ENCODE data around the gene MEX3D.

MEX3D gene

GRCh38 chr19:1514986-1515721 is 53.0 kb downstream of the MEX3D start:
- no peak overlapping the region for H3K9ac ChIP-seq (ENCODE audit: low read length in 2 of 2)
- H3K27me3 ChIP-seq (ENCODE audit: control insufficient read depth in 1 of 2, insufficient read depth in 2 of 2, low read length in 2 of 2), result peaks cover 23 to 40% of the 10 kb centered on the region in 2 donors
- no peaks in the 10 kb centered on the region for H3K9me3 ChIP-seq (ENCODE audit: control insufficient read depth in 2 of 2, low read length in 2 of 2)
- H3K4me1 ChIP-seq (ENCODE audit: control insufficient read depth, insufficient read depth, low read length), result peaks cover 8% of the 10 kb centered on the region
- no peaks in the 10 kb centered on the region for H3K36me3 ChIP-seq (ENCODE audit: control insufficient read depth in 2 of 2, insufficient read depth in 2 of 2, low read length in 2 of 2)
- H3K4me3 ChIP-seq (ENCODE audit: low read length in 2 of 2), result no peak overlapping the region
- H3K27ac ChIP-seq (ENCODE audit: low read length), result no peak overlapping the region

GRCh38 chr19:1514295-1514661 is 53.8 kb downstream of the MEX3D start:
- Histone ChIP-seq H3K27ac (ENCODE audit: low read length) (no peak overlapping the region), H3K9ac (ENCODE audit: low read length in 2 of 2) (no peak overlapping the region), H3K27me3 (ENCODE audit: control insufficient read depth in 1 of 2, insufficient read depth in 2 of 2, low read length in 2 of 2) (peaks cover 28 to 43% of the 10 kb centered on the region in 2 donors), H3K36me3 (ENCODE audit: control insufficient read depth in 2 of 2, insufficient read depth in 2 of 2, low read length in 2 of 2) (no peaks in the 10 kb centered on the region), H3K9me3 (ENCODE audit: control insufficient read depth in 2 of 2, low read length in 2 of 2) (no peaks in the 10 kb centered on the region), H3K4me3 (ENCODE audit: low read length in 2 of 2) (no peak overlapping the region), H3K4me1 (ENCODE audit: control insufficient read depth, insufficient read depth, low read length) (peaks cover 8% of the 10 kb centered on the region)

GRCh38 chr19:1513499-1514294 is 54.4 kb downstream of the MEX3D start:
- peaks cover 0 to 1% of the 10 kb centered on the region in 2 donors for H3K9me3 ChIP-seq (ENCODE audit: control insufficient read depth in 2 of 2, low read length in 2 of 2)
- no peak overlapping the region for H3K9ac ChIP-seq (ENCODE audit: low read length in 2 of 2)
- H3K36me3 ChIP-seq (ENCODE audit: control insufficient read depth in 2 of 2, insufficient read depth in 2 of 2, low read length in 2 of 2), result no peaks in the 10 kb centered on the region
- peaks cover 28 to 43% of the 10 kb centered on the region in 2 donors for H3K27me3 ChIP-seq (ENCODE audit: control insufficient read depth in 1 of 2, insufficient read depth in 2 of 2, low read length in 2 of 2)
- H3K4me3 ChIP-seq (ENCODE audit: low read length in 2 of 2), result peak overlapping the region in 1 of 2 donors; percentile 59
- no peak overlapping the region for H3K27ac ChIP-seq (ENCODE audit: low read length)
- peaks cover 8% of the 10 kb centered on the region for H3K4me1 ChIP-seq (ENCODE audit: control insufficient read depth, insufficient read depth, low read length)

- peaks cover 25 to 44% of the 10 kb centered on the region in 2 donors for H3K27me3 ChIP-seq (ENCODE audit: control insufficient read depth in 1 of 2, insufficient read depth in 2 of 2, low read length in 2 of 2)
- H3K4me1 ChIP-seq (ENCODE audit: control insufficient read depth, insufficient read depth, low read length), result peaks cover 7% of the 10 kb centered on the region
- no peak within 1 kb of the TSS for H3K9ac ChIP-seq (ENCODE audit: low read length in 2 of 2)
- H3K27ac ChIP-seq (ENCODE audit: low read length), result no peak within 1 kb of the TSS
- H3K4me3 ChIP-seq (ENCODE audit: low read length in 2 of 2), result peak within 1 kb of the TSS in 1 of 2 donors; percentile 59
- no peaks in the 10 kb centered on the region for H3K36me3 ChIP-seq (ENCODE audit: control insufficient read depth in 2 of 2, insufficient read depth in 2 of 2, low read length in 2 of 2)
- peaks cover 0 to 5% of the 10 kb centered on the region in 2 donors for H3K9me3 ChIP-seq (ENCODE audit: control insufficient read depth in 2 of 2, low read length in 2 of 2)
Observed at GRCh38 chr19:1512671-1513498, 55.2 kb downstream of the MEX3D start, which contains the start of gene ADAMTSL5. Gene ADAMTSL5 (minus strand): TSS chr19:1513019. CDS start chr19:1510943, 2,076 bp downstream.

- Histone ChIP-seq H3K27ac (ENCODE audit: low read length) (no peak overlapping the region), H3K4me1 (ENCODE audit: control insufficient read depth, insufficient read depth, low read length) (peaks cover 15% of the 10 kb centered on the region), H3K9ac (ENCODE audit: low read length in 2 of 2) (no peak overlapping the region), H3K27me3 (ENCODE audit: control insufficient read depth in 1 of 2, insufficient read depth in 2 of 2, low read length in 2 of 2) (peaks cover 27 to 49% of the 10 kb centered on the region in 2 donors), H3K4me3 (ENCODE audit: low read length in 2 of 2) (no peak overlapping the region), H3K36me3 (ENCODE audit: control insufficient read depth in 2 of 2, insufficient read depth in 2 of 2, low read length in 2 of 2) (no peaks in the 10 kb centered on the region), H3K9me3 (ENCODE audit: control insufficient read depth in 2 of 2, low read length in 2 of 2) (peaks cover 0 to 5% of the 10 kb centered on the region in 2 donors)
Observed at GRCh38 chr19:1511318-1512317, 56.5 kb downstream of the MEX3D start.

- H3K4me3 ChIP-seq (ENCODE audit: low read length in 2 of 2), result no peak overlapping the region
- H3K27ac ChIP-seq (ENCODE audit: low read length), result no peak overlapping the region
- H3K9me3 ChIP-seq (ENCODE audit: control insufficient read depth in 2 of 2, low read length in 2 of 2), result peaks cover 0 to 5% of the 10 kb centered on the region in 2 donors
- H3K27me3 ChIP-seq (ENCODE audit: control insufficient read depth in 1 of 2, insufficient read depth in 2 of 2, low read length in 2 of 2), result peaks cover 30 to 53% of the 10 kb centered on the region in 2 donors
- H3K9ac ChIP-seq (ENCODE audit: low read length in 2 of 2), result no peak overlapping the region
- peaks cover 15% of the 10 kb centered on the region for H3K4me1 ChIP-seq (ENCODE audit: control insufficient read depth, insufficient read depth, low read length)
- no peaks in the 10 kb centered on the region for H3K36me3 ChIP-seq (ENCODE audit: control insufficient read depth in 2 of 2, insufficient read depth in 2 of 2, low read length in 2 of 2)
Observed at GRCh38 chr19:1510807-1511206, 57.3 kb downstream of the MEX3D start.

- peaks cover 0 to 5% of the 10 kb centered on the region in 2 donors for H3K9me3 ChIP-seq (ENCODE audit: control insufficient read depth in 2 of 2, low read length in 2 of 2)
- H3K36me3 ChIP-seq (ENCODE audit: control insufficient read depth in 2 of 2, insufficient read depth in 2 of 2, low read length in 2 of 2), result no peaks in the 10 kb centered on the region
- H3K4me1 ChIP-seq (ENCODE audit: control insufficient read depth, insufficient read depth, low read length), result peaks cover 15% of the 10 kb centered on the region
- peaks cover 33 to 53% of the 10 kb centered on the region in 2 donors for H3K27me3 ChIP-seq (ENCODE audit: control insufficient read depth in 1 of 2, insufficient read depth in 2 of 2, low read length in 2 of 2)
- H3K27ac ChIP-seq (ENCODE audit: low read length), result no peak overlapping the region
- H3K4me3 ChIP-seq (ENCODE audit: low read length in 2 of 2), result no peak overlapping the region
- H3K9ac ChIP-seq (ENCODE audit: low read length in 2 of 2), result no peak overlapping the region
Observed at GRCh38 chr19:1510442-1510806, 57.7 kb downstream of the MEX3D start.

GRCh38 chr19:1509602-1510441 is 58.3 kb downstream of the MEX3D start:
- Histone ChIP-seq H3K36me3 (ENCODE audit: control insufficient read depth in 2 of 2, insufficient read depth in 2 of 2, low read length in 2 of 2) (no peaks in the 10 kb centered on the region), H3K9ac (ENCODE audit: low read length in 2 of 2) (no peak overlapping the region), H3K27ac (ENCODE audit: low read length) (no peak overlapping the region), H3K27me3 (ENCODE audit: control insufficient read depth in 1 of 2, insufficient read depth in 2 of 2, low read length in 2 of 2) (peaks cover 30 to 52% of the 10 kb centered on the region in 2 donors), H3K4me1 (ENCODE audit: control insufficient read depth, insufficient read depth, low read length) (peaks cover 15% of the 10 kb centered on the region), H3K9me3 (ENCODE audit: control insufficient read depth in 2 of 2, low read length in 2 of 2) (peaks cover 0 to 5% of the 10 kb centered on the region in 2 donors), H3K4me3 (ENCODE audit: low read length in 2 of 2) (no peak overlapping the region)

- Histone ChIP-seq H3K9me3 (ENCODE audit: control insufficient read depth in 2 of 2, low read length in 2 of 2) (peaks cover 0 to 5% of the 10 kb centered on the region in 2 donors), H3K27ac (ENCODE audit: low read length) (no peak overlapping the region), H3K27me3 (ENCODE audit: control insufficient read depth in 1 of 2, insufficient read depth in 2 of 2, low read length in 2 of 2) (peaks cover 31 to 51% of the 10 kb centered on the region in 2 donors), H3K36me3 (ENCODE audit: control insufficient read depth in 2 of 2, insufficient read depth in 2 of 2, low read length in 2 of 2) (no peaks in the 10 kb centered on the region), H3K9ac (ENCODE audit: low read length in 2 of 2) (no peak overlapping the region), H3K4me3 (ENCODE audit: low read length in 2 of 2) (peak overlapping the region in 1 of 2 donors; percentile 35), H3K4me1 (ENCODE audit: control insufficient read depth, insufficient read depth, low read length) (peaks cover 19% of the 10 kb centered on the region)
Observed at GRCh38 chr19:1508507-1508856, 59.6 kb downstream of the MEX3D start.
